Ecto neural progenitor cell (in vitro differentiated cells): ENCODE results near the gene SPAG9.

Source experiments
- DNase-seq: peaks from one replicate; pipeline ENCODE4 v3.0.0-alpha.2; 2018; ENCODE audit warnings: low spot score

The SPAG9 gene, protein sequence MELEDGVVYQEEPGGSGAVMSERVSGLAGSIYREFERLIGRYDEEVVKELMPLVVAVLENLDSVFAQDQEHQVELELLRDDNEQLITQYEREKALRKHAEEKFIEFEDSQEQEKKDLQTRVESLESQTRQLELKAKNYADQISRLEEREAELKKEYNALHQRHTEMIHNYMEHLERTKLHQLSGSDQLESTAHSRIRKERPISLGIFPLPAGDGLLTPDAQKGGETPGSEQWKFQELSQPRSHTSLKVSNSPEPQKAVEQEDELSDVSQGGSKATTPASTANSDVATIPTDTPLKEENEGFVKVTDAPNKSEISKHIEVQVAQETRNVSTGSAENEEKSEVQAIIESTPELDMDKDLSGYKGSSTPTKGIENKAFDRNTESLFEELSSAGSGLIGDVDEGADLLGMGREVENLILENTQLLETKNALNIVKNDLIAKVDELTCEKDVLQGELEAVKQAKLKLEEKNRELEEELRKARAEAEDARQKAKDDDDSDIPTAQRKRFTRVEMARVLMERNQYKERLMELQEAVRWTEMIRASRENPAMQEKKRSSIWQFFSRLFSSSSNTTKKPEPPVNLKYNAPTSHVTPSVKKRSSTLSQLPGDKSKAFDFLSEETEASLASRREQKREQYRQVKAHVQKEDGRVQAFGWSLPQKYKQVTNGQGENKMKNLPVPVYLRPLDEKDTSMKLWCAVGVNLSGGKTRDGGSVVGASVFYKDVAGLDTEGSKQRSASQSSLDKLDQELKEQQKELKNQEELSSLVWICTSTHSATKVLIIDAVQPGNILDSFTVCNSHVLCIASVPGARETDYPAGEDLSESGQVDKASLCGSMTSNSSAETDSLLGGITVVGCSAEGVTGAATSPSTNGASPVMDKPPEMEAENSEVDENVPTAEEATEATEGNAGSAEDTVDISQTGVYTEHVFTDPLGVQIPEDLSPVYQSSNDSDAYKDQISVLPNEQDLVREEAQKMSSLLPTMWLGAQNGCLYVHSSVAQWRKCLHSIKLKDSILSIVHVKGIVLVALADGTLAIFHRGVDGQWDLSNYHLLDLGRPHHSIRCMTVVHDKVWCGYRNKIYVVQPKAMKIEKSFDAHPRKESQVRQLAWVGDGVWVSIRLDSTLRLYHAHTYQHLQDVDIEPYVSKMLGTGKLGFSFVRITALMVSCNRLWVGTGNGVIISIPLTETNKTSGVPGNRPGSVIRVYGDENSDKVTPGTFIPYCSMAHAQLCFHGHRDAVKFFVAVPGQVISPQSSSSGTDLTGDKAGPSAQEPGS (N-terminal part only)

DNA sequence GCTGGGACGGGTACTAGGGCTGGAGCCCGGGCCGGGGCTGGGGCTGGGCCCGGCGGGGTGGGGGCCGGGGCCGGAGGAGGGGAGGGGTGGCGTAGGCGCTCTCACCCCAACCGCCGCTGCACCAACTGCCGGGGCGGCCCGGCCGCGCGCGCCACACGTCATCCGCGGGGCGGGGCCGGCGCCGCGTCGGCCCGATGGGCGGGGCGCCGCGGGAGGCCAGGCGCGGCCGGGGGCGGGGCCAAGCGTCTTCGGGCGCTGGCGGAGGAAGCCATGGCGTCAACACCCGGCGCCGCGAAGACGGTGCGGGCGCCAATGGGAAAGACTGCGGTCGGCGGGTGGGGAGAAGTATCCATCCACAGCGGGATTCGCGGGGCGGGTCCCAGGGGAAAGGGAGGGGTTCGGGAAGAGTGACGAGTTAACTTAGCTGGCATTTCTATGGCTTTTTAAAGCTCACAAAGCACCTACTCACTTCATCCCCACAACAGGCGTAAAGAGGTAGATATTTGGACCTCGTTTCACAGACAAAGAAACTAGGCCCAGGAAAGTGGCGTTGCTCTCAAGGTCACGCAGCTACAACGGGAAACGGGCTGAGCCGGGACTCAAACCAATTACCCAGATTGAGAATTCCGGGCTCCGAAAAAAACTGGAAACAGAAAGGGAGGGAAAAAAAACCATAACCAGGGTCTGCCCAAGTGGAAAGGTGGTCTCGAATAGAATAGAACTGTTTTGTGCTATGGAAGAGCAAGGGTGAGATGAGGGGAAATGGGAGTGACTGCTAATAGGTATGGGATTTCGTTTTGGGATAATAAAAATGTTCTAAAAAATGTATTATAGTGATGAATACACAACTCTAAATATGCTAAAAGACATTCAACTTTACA lies at the start of gene SPAG9:
Gene SPAG9 (minus strand): TSS at position 130 of the 881 bp plus-strand sequence. CDS start 212 bp downstream, outside the sequence.
- peak; percentile 97 for DNase-seq

- no peak for DNase-seq
Measured at GRCh38 chr17:51169340-51169739, 48.7 kb upstream of the SPAG9 start.

- DNase-seq = peak; percentile 86
Measured at GRCh38 chr17:51166987-51167931, 46.6 kb upstream of the SPAG9 start.

GRCh38 chr17:51166198-51166986 lies 45.7 kb upstream of the SPAG9 start, which contains the start of gene NME2:
TSS of gene NME2 (plus strand) at chr17:51166411. CDS start at chr17:51166831, 420 bp downstream.
- DNase-seq = peak; percentile 96

- no peak for DNase-seq
Measured at GRCh38 chr17:51165680-51166197, 45.1 kb upstream of the SPAG9 start.

DNA sequence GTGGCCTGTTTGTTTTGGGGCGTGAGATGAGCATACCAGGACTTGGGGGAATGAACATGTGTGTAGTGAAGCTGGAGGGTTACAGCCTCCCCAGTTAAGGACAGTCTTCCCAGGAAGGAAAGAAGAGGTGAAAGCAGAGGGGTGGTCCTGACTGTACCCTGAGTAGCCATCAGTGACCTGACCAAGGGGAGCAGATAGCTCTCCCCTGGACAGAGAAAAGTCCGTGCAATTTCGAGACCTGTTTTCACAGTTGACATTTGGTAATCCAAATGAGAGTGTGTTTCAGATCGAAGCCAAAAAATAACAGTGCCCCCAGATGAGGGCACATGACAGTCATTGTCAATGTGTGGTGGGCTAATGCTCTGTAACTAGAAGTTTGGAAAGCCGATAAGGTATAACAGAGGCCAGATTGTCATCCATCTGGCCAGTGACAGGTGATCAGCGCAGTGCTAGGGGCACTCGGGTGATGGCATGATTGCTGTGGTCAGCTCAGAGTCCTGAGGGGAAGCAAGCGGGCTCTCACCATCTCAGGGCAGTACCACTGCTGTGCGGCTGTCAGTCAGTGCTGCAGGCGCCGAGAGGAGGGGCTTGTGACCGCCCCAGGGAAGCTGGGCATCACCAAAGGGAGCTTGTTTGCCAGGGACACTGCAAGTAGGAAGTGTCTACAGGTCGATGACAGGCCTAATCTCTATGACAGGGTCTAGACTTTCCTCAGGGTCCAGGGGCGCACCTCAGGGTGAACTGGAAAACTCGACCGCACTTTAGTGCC lies 44.4 kb upstream of the SPAG9 start:
- peak; percentile 58 for DNase-seq

GRCh38 chr17:51161541-51161940 lies 40.9 kb upstream of the SPAG9 start:
- no peak for DNase-seq

- DNase-seq = no peak
Measured at GRCh38 chr17:51159604-51160003, 38.9 kb upstream of the SPAG9 start.

DNA sequence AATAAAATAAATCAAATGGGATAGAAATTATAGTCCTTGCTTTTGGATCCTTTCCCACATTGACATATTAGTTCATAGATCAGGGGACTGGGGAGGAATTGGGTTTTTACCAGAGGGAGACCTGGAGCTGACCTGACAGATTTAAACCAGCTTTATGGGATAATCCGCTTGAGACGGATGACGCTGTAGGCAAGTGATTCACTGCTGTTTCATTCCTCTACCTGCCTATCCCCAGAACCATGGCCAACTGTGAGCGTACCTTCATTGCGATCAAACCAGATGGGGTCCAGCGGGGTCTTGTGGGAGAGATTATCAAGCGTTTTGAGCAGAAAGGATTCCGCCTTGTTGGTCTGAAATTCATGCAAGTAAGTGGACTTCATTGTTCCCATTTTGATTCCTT lies 34.7 kb upstream of the SPAG9 start:
- DNase-seq = no peak

DNA sequence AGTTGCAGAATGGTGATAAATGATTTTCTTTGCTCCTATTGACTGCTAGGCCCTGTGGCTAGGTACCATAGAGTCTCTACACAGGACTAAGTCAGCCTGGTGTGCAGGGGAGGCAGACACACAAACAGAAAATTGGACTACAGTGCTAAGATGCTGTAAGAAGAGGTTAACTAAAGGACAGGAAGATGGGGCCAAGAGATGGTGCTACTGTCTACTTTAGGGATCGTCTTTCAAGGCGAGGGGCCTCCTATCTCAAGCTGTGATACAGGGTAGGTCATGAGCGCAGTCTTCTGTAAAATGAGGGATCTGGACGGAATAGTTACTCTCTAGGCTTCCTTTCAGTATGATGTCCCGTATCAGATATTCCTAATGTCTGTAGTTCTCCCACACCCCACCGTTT lies 33.5 kb upstream of the SPAG9 start:
- DNase-seq = no peak

GRCh38 chr17:51153210-51154072 lies 32.8 kb upstream of the SPAG9 start, which contains the start of gene NME1:
TSS of gene NME1 (plus strand) at chr17:51153559. CDS start at chr17:51155655, 2,096 bp downstream.
- DNase-seq = peak; percentile 99

- peak; percentile 51 for DNase-seq
Measured at GRCh38 chr17:51152766-51153209, 32.1 kb upstream of the SPAG9 start.

GRCh38 chr17:51150932-51151331 lies 30.3 kb upstream of the SPAG9 start:
- no peak for DNase-seq

DNA sequence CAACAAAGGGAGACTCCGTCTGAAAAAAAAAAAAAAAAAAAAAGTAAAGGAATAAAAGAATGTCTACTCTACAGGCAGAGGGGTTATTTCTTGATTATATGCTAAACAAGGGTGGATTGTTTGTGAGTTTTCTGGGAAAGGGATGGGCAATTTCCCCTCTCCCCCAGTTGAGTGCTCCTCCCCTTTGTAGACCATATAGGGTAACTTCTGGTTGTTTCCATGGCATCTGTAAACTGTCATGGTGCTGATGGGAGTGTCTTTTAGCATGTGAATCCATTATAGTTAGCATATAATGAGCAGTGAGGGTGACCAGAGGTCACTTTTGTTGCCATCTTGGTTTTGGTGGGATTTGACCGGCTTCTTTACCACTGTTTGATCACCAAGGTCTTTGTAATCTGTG lies 28.5 kb upstream of the SPAG9 start:
- no peak for DNase-seq

DNA sequence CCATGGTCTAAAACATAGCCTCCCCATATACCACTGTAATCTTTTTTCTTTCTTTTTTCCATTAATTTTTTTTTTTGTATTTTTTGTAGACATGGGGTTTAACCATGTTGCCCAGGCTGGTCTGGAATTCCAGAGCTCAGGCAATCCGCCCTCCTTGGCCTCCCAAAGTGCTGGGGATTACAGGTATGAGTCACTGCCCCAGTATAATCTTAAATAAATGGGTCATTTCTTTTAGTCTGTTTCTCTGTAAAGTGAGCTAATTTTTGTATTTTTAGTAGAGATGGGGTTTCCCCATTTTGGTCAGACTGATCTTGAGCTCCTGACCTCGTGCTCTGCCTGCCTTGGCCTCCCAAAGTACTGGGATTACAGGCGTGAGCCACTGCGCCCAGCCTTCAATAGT lies 27.0 kb upstream of the SPAG9 start:
- no peak for DNase-seq

GRCh38 chr17:51144266-51145022 lies 23.8 kb upstream of the SPAG9 start:
- DNase-seq = no peak
